AG04449 (cell line): Measurements from ENCODE around the gene NACC1.
"Not testable (repeated sequence)": the region's sequence is repeated elsewhere in the genome, so short reads cannot be mapped to it uniquely, and the experiment has no call there.

ENCODE experiments used
- CTCF ChIA-PET: fragments of 350-600 bp; formaldehyde crosslinking; extraction: SDS; loops from one replicate; lab custom pipeline; 2021; ENCODE audit warnings: antibody characterized with exemption; lab: Yijun Ruan, JAX
- POLR2A ChIA-PET: fragments of 400-600, 350-600 bp; formaldehyde crosslinking; extraction: SDS; loops from one replicate; lab custom pipeline; 2020; ENCODE audit warnings: antibody characterized with exemption, inconsistent platforms; lab: Yijun Ruan, JAX
- DNase-seq: peaks from one replicate; pipeline ENCODE4 v3.0.0-alpha.2; 2010; ENCODE audit warnings: low read depth, low spot score
- H3K4me3 ChIP-seq: 2 replicates; pipeline ENCODE4 v1.5.1; 2011; ENCODE audit warnings: low read depth, mild to moderate bottlenecking, control low read depth, low read length
- CTCF ChIP-seq: IDR thresholded peaks from one replicate; pipeline ENCODE4 v1.5.1; 2011; ENCODE audit warnings: mild to moderate bottlenecking, moderate library complexity, low read length, control low read depth, inconsistent platforms; ENCODE audit not compliant: insufficient read depth; ENCODE audit errors: missing control alignments

NACC1 gene

GRCh38 chr19:13173139-13173737, 55.2 kb downstream of the NACC1 start:
- DNase-seq: no peak
- ChIA-PET CTCF (interaction anchor here (1.0 kb wide), 1 partner anchor 9 kb away, joined by 3 read pairs; no protein-coding TSS in a partner anchor), POLR2A (interaction anchor here (0.7 kb wide), 1 partner anchor 18 kb away, joined by 4 read pairs; no protein-coding TSS in a partner anchor)
- TF ChIP-seq CTCF: no peak
- H3K4me3 ChIP-seq: no peak overlapping the region

- TF ChIP-seq CTCF: no peak
- no peak for DNase-seq
- no peak overlapping the region for H3K4me3 ChIP-seq
- ChIA-PET POLR2A (interaction anchor here (1.7 kb wide), 1 partner anchor 12 kb away, joined by 5 read pairs; no protein-coding TSS in a partner anchor), CTCF (interaction anchor here (1.1 to 1.5 kb wide), 2 partner anchors 14 to 18 kb away, joined by 5 to 6 read pairs; no protein-coding TSS in a partner anchor)
Observed at GRCh38 chr19:13176345-13176744, 58.3 kb downstream of the NACC1 start.

DNA sequence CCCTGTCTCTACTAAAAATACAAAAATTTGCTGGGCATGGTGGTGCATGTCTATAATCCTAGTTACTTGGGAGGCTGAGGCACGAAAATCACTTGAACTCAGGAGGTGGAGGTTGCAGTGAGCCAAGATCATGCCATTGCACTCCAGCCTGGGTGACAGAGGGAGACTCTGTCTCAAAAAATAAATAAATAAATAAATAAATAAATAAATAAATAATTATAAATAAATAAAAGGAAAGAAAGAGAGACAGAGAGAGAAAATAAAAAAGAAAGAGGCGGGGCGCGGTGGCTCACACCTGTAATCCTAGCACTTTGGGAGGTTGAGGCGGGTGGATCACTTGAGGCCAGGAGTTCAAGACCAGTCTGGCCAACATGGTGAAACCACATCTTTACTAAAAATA, 59.5 kb downstream of the NACC1 start:
- H3K4me3 ChIP-seq, DNase-seq: not testable (repeated sequence)
- ChIA-PET POLR2A (interaction anchor here (0.8 to 1.7 kb wide), 2 partner anchors 14 to 57 kb away, joined by 3 to 5 read pairs; no protein-coding TSS in a partner anchor), CTCF (interaction anchor here (1.5 to 1.7 kb wide), 2 partner anchors 17 kb away, joined by 5 to 8 read pairs; no protein-coding TSS in a partner anchor)

DNA sequence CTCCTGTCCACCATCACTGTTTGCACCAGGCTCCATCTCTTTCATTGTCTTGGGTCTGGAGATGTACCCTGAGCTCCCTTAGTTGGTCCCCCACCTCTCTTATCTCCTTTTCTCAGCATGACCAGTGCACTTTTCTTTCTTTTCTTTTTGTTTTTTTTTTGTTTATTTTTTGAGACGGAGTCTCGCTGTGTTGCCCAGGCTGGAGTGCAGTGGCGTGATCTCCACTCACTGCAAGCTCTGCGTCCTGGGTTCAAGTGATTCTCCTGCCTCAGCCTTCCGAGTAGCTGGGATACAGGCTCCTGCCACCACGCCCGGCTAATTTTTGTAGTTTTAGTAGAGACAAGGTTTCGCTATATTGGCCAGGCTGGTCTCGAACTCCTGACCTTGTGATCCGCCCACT, 60.2 kb downstream of the NACC1 start:
- H3K4me3 ChIP-seq, DNase-seq, POLR2A ChIA-PET: not testable (repeated sequence)
- CTCF ChIA-PET: interaction anchor here (1.7 kb wide), 1 partner anchor 16 kb away, joined by 8 read pairs; no protein-coding TSS in a partner anchor

DNA sequence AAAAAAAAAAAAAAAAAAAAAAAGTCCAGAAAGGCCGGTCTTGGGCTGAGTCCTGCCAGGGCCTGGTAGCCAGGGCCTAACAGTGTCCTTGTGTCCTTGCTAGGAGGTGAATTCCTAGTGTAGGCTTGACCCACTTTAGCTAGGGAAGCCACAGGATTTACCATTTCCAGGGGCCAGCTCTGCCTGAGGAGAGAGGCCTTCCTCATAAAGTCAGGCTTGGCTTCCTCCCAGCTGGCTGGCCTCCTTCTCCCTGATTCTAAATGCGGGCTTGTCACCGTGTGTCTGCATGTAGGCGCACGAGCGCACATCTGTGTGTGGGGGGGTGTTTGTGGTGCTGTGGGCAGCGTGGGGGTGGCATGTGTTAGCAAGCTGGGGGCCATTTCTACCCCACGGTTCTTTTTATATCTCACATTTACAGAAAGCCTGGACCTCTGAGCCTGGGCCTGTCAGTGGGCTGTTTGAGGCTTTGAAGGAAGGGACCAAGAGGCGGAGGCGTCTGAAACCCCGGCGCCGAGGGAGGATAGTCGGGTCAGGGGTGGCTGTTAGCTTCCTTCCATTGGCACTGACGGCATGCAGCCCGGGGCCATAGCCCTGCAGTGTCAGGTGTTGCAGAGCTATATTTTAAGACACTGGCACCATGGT, 63.8 kb downstream of the NACC1 start:
- no peak for TF ChIP-seq CTCF
- ChIA-PET POLR2A (interaction anchor here (0.6 to 1.4 kb wide), 5 partner anchors 15 to 1126 kb away, joined by 3 to 7 read pairs (median 3); no protein-coding TSS in a partner anchor), CTCF (interaction anchor here (1.1 to 5.3 kb wide), 7 partner anchors 8 to 217 kb away, joined by 3 to 57 read pairs (median 4); partner anchors contain the start of gene NACC1)
- H3K4me3 ChIP-seq: no peak overlapping the region
- no peak for DNase-seq

DNA sequence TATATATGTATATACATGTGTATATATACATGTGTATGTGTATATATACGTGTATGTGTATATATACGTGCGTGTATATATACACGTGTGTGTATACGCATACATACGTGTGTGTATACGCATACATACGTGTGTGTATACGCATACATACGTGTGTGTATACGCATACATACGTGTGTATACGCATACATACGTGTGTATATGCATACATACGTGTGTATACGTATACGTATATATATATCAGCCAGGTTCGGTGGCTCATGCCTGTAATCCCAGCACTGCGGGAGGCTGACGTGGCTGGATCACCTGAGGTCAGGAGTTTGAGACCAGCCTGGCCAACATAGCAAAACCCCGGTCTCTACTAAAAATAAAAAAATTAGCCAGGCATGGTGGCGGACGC, 66.9 kb downstream of the NACC1 start:
- POLR2A ChIA-PET, H3K4me3 ChIP-seq, DNase-seq: not testable (repeated sequence)
- CTCF ChIA-PET: interaction anchor here (2.2 kb wide), 1 partner anchor 10 kb away, joined by 11 read pairs; no protein-coding TSS in a partner anchor

- POLR2A ChIA-PET: not testable (repeated sequence)
- CTCF ChIA-PET: interaction anchor here (2.2 kb wide), 1 partner anchor 9 kb away, joined by 11 read pairs; no protein-coding TSS in a partner anchor
Observed at GRCh38 chr19:13185763-13186657, 67.9 kb downstream of the NACC1 start.

GRCh38 chr19:13186688-13187087, 68.6 kb downstream of the NACC1 start:
- POLR2A ChIA-PET, H3K4me3 ChIP-seq, DNase-seq: not testable (repeated sequence)
- CTCF ChIA-PET: interaction anchor here (2.2 kb wide), 1 partner anchor 8 kb away, joined by 11 read pairs; no protein-coding TSS in a partner anchor

More at GRCh38 chr19:13185763-13186657, 67.9 kb downstream of the NACC1 start:
- H3K4me3 ChIP-seq, DNase-seq: not testable (repeated sequence)
